Upper lobe of right lung (tissue), 1 donor: ENCODE results near the gene COL18A1. TPM values are rescaled to one million over a fixed set of nuclear protein-coding genes. Genes with fewer than 3 reads are reported as not detected.
"Not testable (repeated sequence)": the region's sequence is repeated elsewhere in the genome, so short reads cannot be mapped to it uniquely, and the experiment has no call there.

Experiments used
- ATAC-seq: fragments of 200-7000 bp; cut with Tn5 transposase; one replicate; pipeline ENCODE4 v1.9.1; 2020; ENCODE audit warnings: mild to moderate bottlenecking, moderate library complexity
- DNase-seq: peaks from one replicate; pipeline ENCODE4 v3.0.0-alpha.2; 2020
- H3K27ac ChIP-seq: fragments of 200-600 bp; one replicate; pipeline ENCODE4 v1.8.0; 2022
- H3K27me3 ChIP-seq: fragments of 200-600 bp; one replicate; pipeline ENCODE4 v1.8.0; 2022; ENCODE audit warnings: mild to moderate bottlenecking
- H3K36me3 ChIP-seq: fragments of 200-600 bp; one replicate; pipeline ENCODE4 v1.8.0; 2022
- H3K4me1 ChIP-seq: fragments of 200-600 bp; one replicate; pipeline ENCODE4 v1.8.0; 2022
- H3K4me3 ChIP-seq: fragments of 200-600 bp; one replicate; pipeline ENCODE4 v1.8.0; 2022; ENCODE audit warnings: mild to moderate bottlenecking
- H3K9me3 ChIP-seq: fragments of 200-600 bp; one replicate; pipeline ENCODE4 v1.8.0; 2022
- CTCF ChIP-seq: fragments of 200-600 bp; IDR thresholded peaks from one replicate; pipeline ENCODE4 v1.8.0; 2022; ENCODE audit warnings: antibody characterized with exemption
- intact Hi-C: fragments of 100-400 bp; cut with DNase I; formaldehyde crosslinking; loops from one replicate; pipeline ENCODE4 v1.11.0; 2022
- total RNA-seq: library from RNA; stranded (reverse); fragmentation: NEBNext Ultra II Directional; extraction: Animal tissue kit (Norgen Biotek cat#: 25700); gene quantifications from one replicate; pipeline ENCODE4 v1.2.1, GENCODE V29; 2021
- donor health status: DM: no; HTN: yes; CAD: no; lungs with severe emphysema.

COL18A1 gene
- total RNA-seq, 1 donor from 2014 or later: 60.4 TPM

GRCh38 chr21:45362748-45363145, 42.2 kb upstream of the COL18A1 start:
- H3K27ac ChIP-seq: peak overlapping the region; percentile 24
- DNase-seq (no peak), ATAC-seq (no peak)
- TF ChIP-seq CTCF: no peak
- intact Hi-C loops: no loop called here
- no peaks in the 10 kb centered on the region for H3K9me3 ChIP-seq
- no peak overlapping the region for H3K4me3 ChIP-seq
- no peaks in the 10 kb centered on the region for H3K27me3 ChIP-seq
- no peaks in the 10 kb centered on the region for H3K36me3 ChIP-seq
- peaks cover 20% of the 10 kb centered on the region for H3K4me1 ChIP-seq

DNA sequence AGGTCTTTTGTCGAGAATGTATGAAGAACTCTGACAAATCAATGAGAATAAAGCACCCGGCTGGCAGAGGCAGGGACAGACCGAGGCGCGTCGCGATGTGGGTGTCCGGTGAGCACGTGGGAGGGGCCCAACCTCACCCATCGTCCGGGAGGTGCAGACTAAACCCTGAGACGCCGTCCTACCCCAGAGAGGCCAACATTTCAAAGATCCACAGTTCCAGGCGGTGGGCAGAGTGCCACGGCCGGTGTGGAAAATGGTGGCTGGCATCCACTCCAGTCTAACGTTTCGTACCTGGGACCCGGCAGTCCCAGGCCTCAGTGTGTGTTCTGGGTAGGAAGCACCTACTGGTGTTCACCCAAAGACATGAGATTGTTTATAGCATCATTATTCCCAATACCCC, 41.7 kb upstream of the COL18A1 start:
- Histone ChIP-seq H3K4me1 (peaks cover 20% of the 10 kb centered on the region), H3K27ac (peak overlapping the region; percentile 89)
- ATAC-seq, H3K9me3 ChIP-seq, H3K36me3 ChIP-seq, DNase-seq, H3K4me3 ChIP-seq, H3K27me3 ChIP-seq, intact Hi-C loops: not testable (repeated sequence)

DNA sequence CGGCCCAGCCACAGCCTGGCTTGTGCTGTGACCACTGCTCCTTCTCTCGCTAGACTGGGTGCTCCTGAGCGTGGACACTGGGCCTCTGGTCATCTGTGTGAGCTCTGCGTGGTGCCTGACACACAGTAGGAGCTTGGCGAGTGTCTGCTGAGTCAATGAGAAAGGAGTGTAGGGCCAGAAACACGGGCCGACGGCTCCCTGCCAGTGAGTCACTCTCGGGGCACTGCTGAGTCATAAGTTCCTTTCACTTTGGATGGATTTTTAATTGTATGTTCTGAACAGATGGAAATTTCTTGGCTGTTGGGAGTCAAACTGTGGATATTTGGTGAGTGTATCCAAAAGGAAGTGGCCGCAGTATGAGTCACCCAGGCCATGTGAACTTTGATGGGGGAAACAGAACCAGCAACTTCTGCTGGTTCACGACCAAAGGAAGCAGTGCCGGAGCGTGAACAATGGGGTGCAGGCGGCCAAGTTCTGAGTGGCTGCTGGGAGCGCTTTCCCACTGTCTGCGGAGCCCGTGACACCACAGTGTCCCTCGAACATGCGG, 41.0 kb upstream of the COL18A1 start:
- no peak for TF ChIP-seq CTCF
- Histone ChIP-seq H3K9me3 (no peaks in the 10 kb centered on the region), H3K4me3 (no peak overlapping the region), H3K4me1 (peaks cover 20% of the 10 kb centered on the region), H3K36me3 (no peaks in the 10 kb centered on the region), H3K27me3 (no peaks in the 10 kb centered on the region), H3K27ac (peak overlapping the region; percentile 89)
- ATAC-seq: peak; percentile 58
- intact Hi-C loops: no loop called here
- DNase-seq: no peak

DNA sequence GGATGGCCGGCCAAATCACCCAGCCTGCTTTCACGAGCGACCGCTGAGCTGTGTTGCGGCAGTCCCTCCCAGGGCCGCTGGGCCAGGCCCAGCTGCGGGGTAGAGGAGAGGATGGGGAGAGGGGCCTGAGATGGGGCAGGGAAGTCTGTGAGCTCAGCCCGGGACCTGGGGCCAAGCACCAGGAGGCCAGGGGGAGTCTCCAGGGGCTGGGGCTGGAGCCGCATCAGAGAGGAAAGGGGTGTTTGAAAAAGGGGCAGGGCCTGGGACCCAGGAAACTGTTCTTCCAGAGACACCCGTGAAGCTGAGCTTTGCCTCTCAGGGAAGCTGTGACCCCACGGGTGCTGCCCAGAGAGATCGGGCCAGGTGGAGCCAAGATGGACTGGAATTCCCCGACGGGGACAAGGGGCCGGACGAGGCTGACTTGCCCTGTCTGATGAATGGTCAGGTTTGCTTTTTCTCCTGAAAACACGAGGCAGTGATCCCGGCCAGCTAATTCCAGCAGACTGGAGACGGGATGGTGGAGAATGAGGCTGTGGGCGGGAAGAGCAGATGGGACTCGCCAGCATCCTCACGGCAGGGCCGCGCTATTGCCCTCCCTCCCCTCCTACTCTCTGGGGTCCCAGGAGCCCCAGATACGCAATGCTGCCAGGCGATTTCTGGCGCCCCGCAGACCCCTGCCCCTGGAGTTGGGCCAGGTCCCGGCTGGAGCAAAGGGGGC, 40.3 kb upstream of the COL18A1 start:
- Histone ChIP-seq H3K4me3 (no peak overlapping the region), H3K36me3 (no peaks in the 10 kb centered on the region), H3K27ac (peak overlapping the region; percentile 89), H3K4me1 (peaks cover 20% of the 10 kb centered on the region), H3K27me3 (no peaks in the 10 kb centered on the region), H3K9me3 (no peaks in the 10 kb centered on the region)
- no peak for TF ChIP-seq CTCF
- no peak for DNase-seq
- intact Hi-C loops: no loop called here
- ATAC-seq: peak; percentile 2

- intact Hi-C loops: no loop called here
- no peak for TF ChIP-seq CTCF
- DNase-seq: no peak
Measured at GRCh38 chr21:45365186-45365607, 39.8 kb upstream of the COL18A1 start.

GRCh38 chr21:45365608-45366241, 39.2 kb upstream of the COL18A1 start:
- no peaks in the 10 kb centered on the region for H3K27me3 ChIP-seq

More at GRCh38 chr21:45365186-45365607, 39.8 kb upstream of the COL18A1 start:
- ATAC-seq: no peak
- Histone ChIP-seq H3K27me3 (no peaks in the 10 kb centered on the region), H3K4me1 (peaks cover 20% of the 10 kb centered on the region), H3K9me3 (no peaks in the 10 kb centered on the region), H3K4me3 (no peak overlapping the region), H3K27ac (peak overlapping the region; percentile 89), H3K36me3 (no peaks in the 10 kb centered on the region)

More at GRCh38 chr21:45365608-45366241, 39.2 kb upstream of the COL18A1 start:
- DNase-seq (no peak), ATAC-seq (no peak)
- Histone ChIP-seq H3K9me3 (no peaks in the 10 kb centered on the region), H3K36me3 (no peaks in the 10 kb centered on the region), H3K4me1 (peaks cover 20% of the 10 kb centered on the region), H3K4me3 (no peak overlapping the region), H3K27ac (peak overlapping the region; percentile 89)
- intact Hi-C loops: no loop called here
- no peak for TF ChIP-seq CTCF
